HUDEP-2 (cell line): ENCODE results near the gene IMMP2L.
"Not testable (repeated sequence)": the region's sequence is repeated elsewhere in the genome, so short reads cannot be mapped to it uniquely, and the experiment has no call there.

Experiments used
- DNase-seq, 76 experiments: peaks; one replicate each; lab custom pipeline; 2025; ENCODE audit not compliant: unreplicated experiment in 76 of 76; lab: John Stamatoyannopoulos, UW

IMMP2L gene

DNA sequence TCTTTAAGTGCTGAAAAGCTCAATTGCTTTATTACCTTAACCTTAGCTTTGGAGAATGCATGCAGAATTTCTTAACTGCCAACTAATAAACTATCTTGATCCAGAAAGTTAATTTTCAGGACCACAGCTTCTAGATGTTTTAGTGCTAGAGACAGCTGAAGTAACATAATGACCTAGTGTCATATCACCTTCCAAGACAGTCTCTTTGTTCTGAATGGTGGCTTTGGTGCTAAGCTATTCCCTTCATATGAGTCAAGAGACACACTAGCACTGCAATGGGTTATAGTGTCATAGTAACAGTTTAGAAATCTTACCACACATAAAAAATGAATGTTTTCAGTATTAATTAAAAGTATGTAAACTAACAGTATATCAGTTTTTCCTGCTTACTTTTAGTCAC is 586.8 kb downstream of the IMMP2L start:
- DNase-seq: no peak

DNA sequence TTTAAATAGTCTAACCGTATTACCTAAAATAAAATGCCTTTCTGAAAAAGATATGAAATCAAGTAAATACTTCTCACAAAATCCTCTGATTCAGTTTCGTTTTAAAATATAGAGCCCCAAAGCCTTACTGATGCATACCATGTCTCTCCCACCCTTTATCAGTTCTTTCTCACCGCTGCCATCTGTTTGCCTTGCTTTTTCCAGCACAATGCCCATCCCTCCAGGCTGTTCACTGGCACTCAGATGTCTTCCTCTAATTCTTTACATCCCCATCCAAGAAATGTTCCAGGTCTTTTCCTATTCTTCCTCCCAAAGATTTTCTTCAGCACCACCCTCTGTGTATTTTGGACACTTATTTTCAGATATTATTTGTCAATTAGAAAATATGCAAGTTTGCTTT is 587.9 kb downstream of the IMMP2L start:
- no peak for DNase-seq

DNA sequence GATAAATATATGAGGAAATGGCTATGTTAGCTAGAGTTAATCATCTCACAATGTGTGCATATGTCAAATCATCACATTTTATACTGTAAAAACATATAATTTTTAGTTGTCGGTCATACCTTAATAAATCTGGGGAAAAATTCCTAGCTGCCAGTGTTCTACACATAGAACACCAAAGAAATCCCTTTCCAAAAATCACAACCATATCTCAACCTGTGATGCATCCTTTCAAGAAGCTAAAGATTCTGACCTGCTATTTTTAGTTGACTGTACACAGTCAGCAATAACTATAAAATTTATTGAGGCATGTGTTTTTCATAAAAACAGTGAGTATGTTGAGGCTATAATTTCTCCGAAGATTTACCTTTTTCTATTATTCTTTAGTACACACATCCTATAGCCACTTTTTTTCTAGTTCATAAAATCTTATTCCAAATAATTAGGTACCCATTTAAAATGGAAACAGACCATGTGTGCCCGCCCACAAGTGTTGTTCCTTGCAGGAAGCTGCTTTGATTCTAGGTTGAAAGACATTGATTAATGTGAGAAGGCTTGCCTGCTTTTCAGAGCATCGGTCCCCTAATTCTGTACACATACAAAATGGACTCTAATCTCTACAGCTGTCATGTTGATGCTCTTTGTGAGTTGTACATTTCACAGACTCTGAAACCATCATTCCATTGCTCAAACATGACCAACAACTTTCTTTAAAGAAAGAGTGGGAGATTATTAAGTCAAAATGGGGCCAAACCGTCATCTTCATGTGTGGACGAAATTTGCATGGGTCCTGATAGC is 588.9 kb downstream of the IMMP2L start:
- DNase-seq: no peak

DNA sequence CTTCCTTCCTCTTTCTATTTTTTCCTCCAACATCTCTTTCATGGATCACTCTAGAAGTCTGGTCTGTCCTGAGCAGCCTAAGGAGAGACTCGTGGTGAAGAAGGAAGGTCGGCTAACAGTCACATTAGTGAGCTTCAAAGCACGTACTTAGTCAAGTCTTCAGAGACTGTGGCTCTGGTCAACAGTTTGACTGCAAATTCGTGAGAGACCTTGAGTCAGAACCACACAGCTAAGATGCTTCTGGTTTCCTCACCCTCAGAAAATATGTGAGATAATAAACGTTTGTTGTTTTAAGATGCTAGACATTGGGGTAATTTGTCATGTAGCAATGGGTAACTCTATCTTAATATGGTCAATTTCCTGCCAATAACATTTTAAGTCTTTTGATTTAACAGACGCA is 597.5 kb downstream of the IMMP2L start:
- no peak for DNase-seq

DNA sequence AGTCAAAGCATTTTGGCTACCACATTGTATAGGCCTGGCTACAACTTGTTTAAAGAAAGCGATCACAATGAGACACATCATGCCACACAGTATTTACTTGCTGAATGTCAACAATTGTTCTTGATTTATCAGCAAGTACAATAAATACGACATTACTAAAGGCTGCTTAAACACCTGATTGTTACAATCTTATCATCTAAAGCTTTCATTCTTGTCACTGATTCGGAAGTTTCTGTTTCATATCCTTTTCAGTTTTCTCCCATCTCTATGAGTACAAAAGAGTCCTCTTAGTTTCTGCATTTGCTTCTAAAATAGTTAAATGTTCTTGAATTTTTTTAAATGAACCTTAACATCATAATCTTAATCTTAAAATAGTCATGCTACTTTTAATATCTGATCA is 599.5 kb downstream of the IMMP2L start:
- DNase-seq: no peak

DNA sequence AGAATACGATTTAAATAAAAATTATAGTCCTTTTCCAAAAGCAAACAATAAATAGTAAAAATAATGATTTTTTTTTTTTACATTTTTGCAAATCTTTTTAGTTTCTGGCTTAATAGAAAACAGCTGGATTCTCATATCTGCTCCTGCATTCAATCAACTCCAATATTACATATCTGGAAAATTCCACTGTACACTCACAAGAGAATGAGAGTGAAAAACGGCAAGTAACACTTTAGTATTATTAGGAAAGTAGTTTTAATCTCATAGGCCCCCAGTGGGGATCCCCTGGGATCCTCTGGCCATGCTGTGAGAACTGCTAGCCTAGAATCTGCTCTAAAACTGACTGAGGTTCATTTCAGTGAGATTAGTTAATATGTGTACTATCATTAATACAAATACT is 599.9 kb downstream of the IMMP2L start:
- DNase-seq: no peak

DNA sequence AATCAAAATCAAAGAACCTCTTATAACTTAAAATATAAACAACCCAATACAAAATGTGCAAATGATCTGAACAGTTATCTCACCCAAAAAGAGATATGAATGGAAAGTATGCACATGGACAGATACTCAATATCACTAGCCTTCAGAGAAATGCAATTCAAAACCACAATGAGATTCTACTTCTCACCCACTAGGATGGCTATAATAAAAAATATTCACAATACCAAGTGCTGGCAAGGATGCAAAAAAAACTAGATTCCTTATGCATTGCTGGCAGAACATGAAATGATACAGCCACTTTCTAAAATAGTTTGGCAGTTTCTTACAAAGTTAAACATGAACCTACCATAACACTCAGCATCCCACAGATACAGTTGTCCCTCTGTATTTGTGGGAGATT is 601.5 kb downstream of the IMMP2L start:
- no peak for DNase-seq

DNA sequence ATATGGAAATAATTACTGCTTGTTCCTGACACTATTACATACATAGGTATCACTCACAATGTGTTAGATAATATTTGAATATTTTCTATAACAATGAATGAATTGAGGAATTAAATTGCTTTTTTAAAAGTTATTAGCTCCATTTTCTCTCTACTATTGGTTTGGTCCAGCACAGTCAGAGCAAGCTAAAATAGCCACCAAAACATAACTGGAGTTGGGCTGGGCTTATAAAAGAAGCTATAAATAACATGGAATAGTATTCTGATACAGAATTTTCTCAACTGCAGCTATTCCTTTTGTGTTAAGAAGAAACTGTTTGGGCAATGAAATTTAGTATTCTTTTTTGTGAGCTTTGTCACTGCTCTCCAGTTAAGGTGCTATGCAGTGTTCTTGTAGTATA is 614.0 kb downstream of the IMMP2L start:
- DNase-seq: no peak

DNA sequence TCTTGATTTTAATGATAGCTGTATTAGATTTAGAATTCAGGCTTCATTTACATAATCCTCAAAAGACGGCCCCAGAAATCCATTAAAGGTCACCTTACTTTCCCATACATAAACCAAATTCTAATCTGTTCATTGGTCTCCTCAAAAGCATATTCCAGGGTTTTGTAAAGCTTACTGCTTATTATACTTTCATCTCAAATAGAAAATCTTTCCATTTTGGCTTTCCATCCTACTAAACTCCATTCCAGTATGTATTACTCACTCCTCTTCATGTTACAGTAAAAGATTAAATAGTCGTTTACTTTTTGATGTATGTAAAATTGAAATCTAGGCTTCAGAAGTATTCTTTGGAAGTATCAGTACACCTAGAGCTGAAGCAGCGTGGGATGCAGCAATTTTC is 614.9 kb downstream of the IMMP2L start:
- no peak for DNase-seq

DNA sequence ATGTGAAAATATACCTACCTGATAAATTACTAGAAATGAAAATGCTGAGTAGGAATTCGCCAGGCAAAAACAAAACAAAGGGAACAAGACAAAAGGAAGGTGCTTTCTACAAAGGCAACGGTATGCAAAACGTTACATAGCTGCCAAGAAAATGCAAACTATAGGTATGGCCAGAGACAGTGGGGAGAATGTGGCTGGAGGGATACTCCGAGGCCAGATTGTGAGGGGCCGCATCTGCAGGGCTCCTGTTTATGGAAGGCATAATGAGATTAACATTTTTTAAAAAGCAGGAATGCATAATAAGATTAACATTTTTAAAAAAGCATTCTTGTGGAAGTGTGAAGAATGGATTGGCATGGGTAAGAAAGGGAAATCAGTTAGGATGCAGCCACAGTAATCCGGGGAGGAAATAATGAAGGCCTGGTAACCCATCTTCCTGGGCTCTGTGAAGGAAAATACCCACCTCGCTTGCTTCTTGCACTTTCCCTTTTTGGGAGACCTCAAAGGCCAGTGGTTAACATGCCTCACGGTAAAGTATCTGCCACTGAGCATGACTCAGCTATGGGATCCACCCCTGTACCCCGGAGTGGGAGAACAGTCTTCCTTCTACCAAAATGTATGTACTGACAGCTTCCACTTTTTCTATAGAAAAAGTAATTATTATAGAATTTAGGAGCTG is 617.2 kb downstream of the IMMP2L start:
- DNase-seq: no peak

DNA sequence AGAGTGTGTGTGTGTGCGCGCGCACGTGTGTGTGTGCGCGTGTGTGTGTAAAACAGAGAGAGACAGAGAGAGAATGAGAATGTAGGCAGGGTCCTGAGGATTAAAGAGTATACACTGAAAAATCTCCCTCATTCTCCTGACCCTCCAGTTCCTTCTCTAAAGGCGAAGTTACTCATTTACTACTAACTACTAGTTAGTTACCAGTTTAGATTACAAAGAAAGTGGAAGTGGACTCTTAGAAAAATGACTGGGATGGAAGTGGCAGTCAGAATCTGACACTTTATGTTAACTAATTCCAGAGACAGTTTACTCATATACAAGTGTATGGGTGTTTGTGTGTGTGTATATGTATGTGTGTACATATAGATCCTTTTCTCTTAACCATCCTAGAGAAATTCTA is 617.8 kb downstream of the IMMP2L start:
- no peak for DNase-seq

DNA sequence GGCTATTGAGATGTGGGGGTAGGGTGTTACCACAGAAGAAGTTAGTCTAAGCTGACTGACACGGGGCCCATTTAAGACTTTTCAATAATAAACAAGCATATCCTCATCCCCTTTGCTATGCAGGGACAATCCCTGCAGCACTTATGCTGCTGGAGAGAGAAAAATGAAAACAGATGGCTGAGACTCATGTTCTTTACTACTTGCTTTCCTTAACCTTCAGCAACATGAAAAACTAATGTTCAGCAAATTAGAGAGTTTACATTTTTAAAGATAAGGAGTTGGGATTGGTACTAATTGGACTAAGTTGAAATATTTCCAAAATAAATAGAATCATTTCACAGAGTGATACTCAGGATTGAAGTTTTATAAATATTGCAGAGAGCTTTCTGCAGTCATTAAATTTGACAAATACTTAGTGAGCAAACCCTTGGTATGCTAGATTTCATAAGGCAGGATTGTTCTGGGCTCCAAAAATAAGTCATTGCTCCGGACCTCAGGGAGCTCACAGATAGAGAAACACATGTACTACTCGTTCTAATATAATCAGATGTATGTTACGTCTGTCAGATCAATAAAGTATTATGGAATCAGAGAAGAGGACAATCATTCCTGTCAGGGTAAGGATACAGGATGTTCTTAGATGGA is 618.5 kb downstream of the IMMP2L start:
- no peak for DNase-seq

DNA sequence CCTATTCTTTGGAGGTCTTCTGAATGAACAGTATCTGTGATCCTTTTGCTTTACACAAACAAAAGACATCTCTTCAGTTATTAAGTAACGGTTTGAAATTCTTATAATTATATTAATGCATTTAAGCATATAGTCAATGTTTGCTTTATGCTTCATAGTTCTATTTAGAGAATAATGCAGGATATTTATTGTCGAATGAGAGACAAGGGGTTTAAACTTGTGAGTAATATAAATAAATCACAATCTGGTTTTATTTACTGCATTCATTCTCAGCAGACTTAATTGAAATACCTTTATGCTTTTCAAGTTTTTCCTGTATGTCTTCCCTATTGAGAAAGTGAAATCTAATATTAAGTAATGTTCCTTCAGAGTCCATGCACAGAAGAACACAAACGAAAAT is 620.9 kb downstream of the IMMP2L start:
- DNase-seq: no peak

DNA sequence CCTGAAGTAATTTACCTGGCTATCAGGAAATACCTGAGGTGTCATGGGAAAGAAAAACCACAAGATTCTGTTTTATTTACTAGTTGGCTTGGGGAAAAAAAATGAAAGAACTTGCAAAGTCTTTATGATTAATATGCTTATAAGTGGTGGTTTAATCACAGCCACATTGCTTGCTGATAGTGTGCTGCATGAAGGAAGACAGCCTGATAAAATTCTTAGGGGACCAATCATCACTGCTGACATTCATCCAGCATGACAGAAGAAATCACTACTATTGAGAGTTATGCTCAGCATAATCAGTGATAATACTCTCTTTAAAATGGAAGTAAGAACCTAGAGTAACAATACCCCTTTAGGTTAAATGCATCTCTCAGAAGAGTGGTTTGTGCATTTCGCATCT is 621.5 kb downstream of the IMMP2L start:
- no peak for DNase-seq

DNA sequence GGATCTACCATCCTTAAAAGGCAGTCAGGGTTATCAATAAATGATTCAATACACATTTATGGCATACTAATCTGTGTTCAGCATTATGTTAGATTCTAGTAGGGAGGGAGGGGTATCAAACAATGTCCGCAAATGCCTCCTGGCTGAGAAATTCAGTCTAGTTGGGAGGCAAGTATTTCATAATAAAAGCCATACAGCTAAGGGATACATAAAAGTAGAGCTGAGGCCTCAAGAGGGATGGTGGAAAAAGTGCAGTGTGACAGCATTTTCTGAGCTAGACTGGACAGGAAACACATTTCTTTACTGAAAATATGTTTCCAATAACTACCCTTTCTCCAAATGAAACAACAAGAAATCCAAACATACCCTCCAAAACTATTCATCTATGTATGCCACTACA is 624.1 kb downstream of the IMMP2L start:
- no peak for DNase-seq

DNA sequence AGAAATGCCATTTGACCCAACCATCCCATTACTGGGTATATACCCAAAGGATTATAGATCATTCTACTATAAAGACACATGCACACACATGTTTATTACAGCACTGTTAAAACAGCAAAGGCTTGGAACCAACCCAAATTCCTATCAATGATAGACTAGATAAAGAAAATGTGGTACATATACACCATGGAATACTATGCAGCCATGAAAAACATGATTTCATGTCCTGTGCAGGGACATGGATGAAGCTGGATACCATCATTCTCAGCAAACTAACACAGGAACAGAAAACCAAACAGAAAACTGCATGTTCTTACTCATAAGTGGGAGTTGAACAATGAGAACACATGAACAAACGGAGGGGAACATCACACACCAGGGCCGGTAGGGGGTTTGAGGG is 625.6 kb downstream of the IMMP2L start:
- DNase-seq: not testable (repeated sequence)

DNA sequence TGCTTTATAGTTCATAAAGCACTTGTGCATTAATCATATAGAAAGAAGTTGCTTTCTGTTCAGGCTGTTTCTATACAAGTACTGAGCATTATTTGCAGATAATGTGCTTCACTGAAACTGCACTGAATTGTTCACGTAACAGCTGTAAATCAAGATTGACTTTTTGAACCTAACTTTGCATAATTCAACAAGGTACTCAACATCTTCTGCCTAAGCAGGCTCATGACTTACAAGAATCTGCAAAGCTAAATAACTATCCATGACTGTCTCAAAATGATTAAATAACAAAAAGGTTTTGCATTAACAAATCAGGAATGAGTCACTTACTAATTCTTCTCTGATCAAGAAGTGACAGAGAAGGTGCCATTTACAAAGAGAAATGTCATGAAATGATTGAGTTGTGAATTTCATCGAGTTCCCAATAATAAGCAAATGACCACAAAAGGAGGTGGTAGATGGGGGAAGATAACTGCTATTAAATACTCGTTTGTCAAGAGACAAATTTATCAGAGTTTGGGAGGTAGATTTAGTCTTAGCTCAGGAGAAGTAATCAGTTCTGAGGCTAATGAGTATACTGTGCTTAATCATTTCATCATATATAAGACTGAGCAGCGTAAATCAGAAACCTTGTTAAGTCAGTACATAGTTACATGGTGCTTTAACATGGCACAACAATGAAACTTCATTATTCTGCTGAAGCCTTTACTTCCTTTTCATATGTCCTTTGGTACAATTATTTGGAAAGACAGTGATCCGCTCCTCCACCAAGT is 632.6 kb downstream of the IMMP2L start:
- DNase-seq: no peak

DNA sequence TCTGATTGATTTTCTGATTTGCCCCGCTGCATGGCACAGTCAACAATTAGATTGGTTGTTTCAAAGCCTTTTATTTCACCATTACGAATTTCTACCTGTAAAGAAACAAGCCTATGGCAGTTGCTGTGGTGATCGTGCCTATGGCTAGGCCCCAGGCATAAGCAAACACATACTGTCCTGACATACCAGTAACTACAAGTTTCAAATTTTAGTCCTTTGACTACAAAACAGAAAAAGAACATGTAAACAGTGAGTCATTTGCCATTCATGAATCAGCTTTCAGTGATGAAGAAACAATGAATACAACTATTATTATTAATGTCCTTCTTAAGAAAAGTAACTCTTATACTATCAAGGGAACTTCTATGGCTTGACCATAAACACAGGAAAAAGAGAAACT is 639.4 kb downstream of the IMMP2L start:
- DNase-seq: no peak

DNA sequence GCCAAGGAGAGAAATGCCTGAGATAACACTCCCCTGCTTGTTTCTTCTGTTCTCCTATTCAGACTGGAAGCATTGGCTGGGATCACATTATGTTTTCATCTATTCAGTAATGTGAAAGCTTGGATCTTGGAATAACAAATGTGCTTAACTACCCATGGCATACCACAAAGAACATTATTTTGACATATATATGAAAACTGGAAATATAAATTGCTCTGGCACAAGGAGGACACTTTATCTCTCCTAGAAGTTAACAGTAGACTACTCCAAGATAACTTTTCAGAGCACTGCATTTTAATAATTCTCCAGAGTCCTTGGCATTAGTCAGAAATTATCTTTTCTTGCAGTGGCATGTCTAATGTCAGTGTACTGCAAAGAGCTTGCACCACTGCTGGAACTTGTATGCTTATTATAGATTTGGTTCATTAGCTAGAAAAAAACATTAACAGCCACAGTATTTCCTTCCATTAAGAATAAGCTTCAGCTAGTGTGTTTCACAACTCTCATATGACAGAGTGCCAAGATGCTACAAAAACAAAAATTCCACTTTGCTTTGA is 640.6 kb downstream of the IMMP2L start:
- no peak for DNase-seq

DNA sequence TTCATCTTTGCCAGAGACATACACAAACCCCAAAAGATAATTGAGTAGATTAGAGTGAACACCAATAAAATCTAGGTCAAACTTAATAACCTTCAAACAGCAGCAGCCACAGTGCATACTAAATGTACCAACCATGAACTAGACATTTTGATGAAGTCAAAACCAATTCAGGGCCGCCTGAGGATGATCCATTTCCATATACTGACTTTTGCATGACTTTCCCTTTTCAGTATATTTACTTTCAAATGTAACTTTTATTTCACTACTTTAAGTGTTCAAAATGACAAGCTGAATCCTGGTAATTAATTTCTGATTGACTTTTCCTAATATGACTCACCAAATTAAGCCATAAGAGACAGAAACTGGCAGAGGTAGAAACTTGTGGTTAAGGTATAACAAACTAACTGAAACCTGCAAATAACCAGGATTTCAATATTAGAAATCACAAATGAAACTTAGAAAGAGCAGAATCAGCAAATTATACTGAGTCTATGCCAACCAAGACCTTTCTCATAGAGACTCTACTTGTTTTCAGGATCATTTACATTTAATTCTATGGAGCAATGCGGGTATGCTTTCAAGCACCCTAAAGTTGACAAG is 643.2 kb downstream of the IMMP2L start:
- DNase-seq: no peak

DNA sequence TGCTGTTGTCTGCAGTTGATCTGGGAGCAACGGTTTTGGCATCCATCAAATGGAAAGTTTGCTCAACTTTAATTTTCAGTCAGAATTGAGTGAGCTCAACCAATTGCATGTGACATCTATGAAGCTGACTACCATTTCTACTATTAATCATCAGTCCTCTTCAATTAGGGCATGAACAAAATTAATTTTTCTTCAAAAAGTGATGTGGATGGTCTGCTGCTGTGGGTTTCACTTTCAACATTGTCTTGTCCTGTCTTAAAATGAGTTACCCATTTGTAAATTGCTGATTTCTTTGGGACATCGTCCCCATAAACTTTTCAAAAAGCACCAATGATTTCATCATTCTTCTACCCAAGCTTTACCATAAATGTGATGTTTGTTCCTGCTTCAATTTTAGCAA is 648.0 kb downstream of the IMMP2L start:
- DNase-seq: no peak
